ENCODE results near the gene TREM1. TPM values are rescaled to one million over a fixed set of nuclear protein-coding genes. Genes with fewer than 3 reads are reported as not detected.
"Not testable (repeated sequence)": the region's sequence is repeated elsewhere in the genome, so short reads cannot be mapped to it uniquely, and the experiment has no call there.

Gene TREM1
- total RNA-seq, 4 donors from 2014 or later = 1.0 to 2.2 TPM; not detected in 2

GRCh38 chr6:41306187-41306854 lies 19.8 kb upstream of the TREM1 start:
- 22% methylated on average over 13 of the region's 13 CpGs for WGBS
- TF ChIP-seq EP300 (IDR thresholded peaks at IDR 0.05) (no peak), CTCF (IDR thresholded peaks at IDR 0.05) (peak; percentile 28 to 34)
- no peaks in the 10 kb centered on the region for H3K9me3 ChIP-seq
- H3K4me1 ChIP-seq = no peaks in the 10 kb centered on the region
- peaks cover 35% of the 10 kb centered on the region for H3K27me3 ChIP-seq
- no peaks in the 10 kb centered on the region for H3K36me3 ChIP-seq
- H3K27ac ChIP-seq = no peak overlapping the region
- DNase-seq (ENCODE audit: low spot score in 2 of 2) = no peak
- no peak overlapping the region for H3K4me3 ChIP-seq

- peaks cover 13% of the 10 kb centered on the region for H3K27me3 ChIP-seq
- no peaks in the 10 kb centered on the region for H3K9me3 ChIP-seq
- 63% methylated on average over 5 of the region's 5 CpGs for WGBS
- H3K4me3 ChIP-seq = no peak overlapping the region
- no peak for DNase-seq (ENCODE audit: low spot score in 2 of 2)
- TF ChIP-seq EP300 (IDR thresholded peaks at IDR 0.05) = no peak
- no peak for TF ChIP-seq POLR2A (IDR thresholded peaks at IDR 0.05)
- TF ChIP-seq POLR2AphosphoS5 (IDR thresholded peaks at IDR 0.05) = no peak
- TF ChIP-seq CTCF (IDR thresholded peaks at IDR 0.05) = no peak
- H3K27ac ChIP-seq = no peak overlapping the region
- no peaks in the 10 kb centered on the region for H3K4me1 ChIP-seq
- H3K36me3 ChIP-seq = no peaks in the 10 kb centered on the region
Measured at GRCh38 chr6:41302638-41303037, 16.2 kb upstream of the TREM1 start.

GRCh38 chr6:41298785-41299502 lies 12.5 kb upstream of the TREM1 start:
- no peak for DNase-seq (ENCODE audit: low spot score in 2 of 2)
- 55% methylated on average over 3 of the region's 3 CpGs for WGBS
- H3K36me3 ChIP-seq = no peaks in the 10 kb centered on the region
- no peak overlapping the region for H3K27ac ChIP-seq
- no peaks in the 10 kb centered on the region for H3K4me1 ChIP-seq
- TF ChIP-seq POLR2A (IDR thresholded peaks at IDR 0.05) (no peak), CTCF (IDR thresholded peaks at IDR 0.05) (no peak), EP300 (IDR thresholded peaks at IDR 0.05) (no peak), POLR2AphosphoS5 (IDR thresholded peaks at IDR 0.05) (no peak)
- peaks cover 3% of the 10 kb centered on the region for H3K9me3 ChIP-seq
- H3K27me3 ChIP-seq = peaks cover 10% of the 10 kb centered on the region
- no peak overlapping the region for H3K4me3 ChIP-seq

GRCh38 chr6:41297248-41297647 lies 10.8 kb upstream of the TREM1 start:
- not testable (repeated sequence) for H3K27ac ChIP-seq; H3K4me1 ChIP-seq; DNase-seq (ENCODE audit: low spot score in 2 of 2); H3K9me3 ChIP-seq; H3K4me3 ChIP-seq; H3K36me3 ChIP-seq
- H3K27me3 ChIP-seq = peaks cover 10% of the 10 kb centered on the region
- WGBS = 45% methylated on average over 5 of the region's 5 CpGs

GRCh38 chr6:41294214-41294872 lies 7.9 kb upstream of the TREM1 start:
- H3K4me1 ChIP-seq = no peaks in the 10 kb centered on the region
- 76% methylated on average over 3 of the region's 3 CpGs for WGBS

More at GRCh38 chr6:41294214-41294872, 7.9 kb upstream of the TREM1 start:
- peaks cover 15% of the 10 kb centered on the region for H3K27me3 ChIP-seq
- H3K9me3 ChIP-seq = peaks cover 3% of the 10 kb centered on the region
- no peaks in the 10 kb centered on the region for H3K36me3 ChIP-seq
- H3K4me3 ChIP-seq = no peak overlapping the region
- no peak for TF ChIP-seq CTCF (IDR thresholded peaks at IDR 0.05)
- no peak for TF ChIP-seq POLR2AphosphoS5 (IDR thresholded peaks at IDR 0.05)
- no peak for TF ChIP-seq EP300 (IDR thresholded peaks at IDR 0.05)
- DNase-seq (ENCODE audit: low spot score in 2 of 2) = no peak
- H3K27ac ChIP-seq = no peak overlapping the region
